Endothelial cell of umbilical vein (primary cell): ENCODE results near the gene CD320. TPM values are rescaled to one million over a fixed set of nuclear protein-coding genes. Genes with fewer than 3 reads are reported as not detected.

Source experiments
- BruUV-seq: library from RNA; stranded (reverse); fragments of 400-500 nt; replicated peaks from 2 replicates; lab custom pipeline; 2021; lab: Mats Ljungman, UMichigan
- CTCF ChIA-PET: fragments of 300-600, 350-600 bp; sonication (Branson Sonifier 250); formaldehyde crosslinking; loops from one replicate; lab custom pipeline; 2021; ENCODE audit warnings: antibody characterized with exemption, inconsistent platforms; lab: Charles Lee
- POLR2A ChIA-PET: fragments of 300-600, 350-600 bp; sonication (Branson Sonifier 250); formaldehyde crosslinking; loops from one replicate; lab custom pipeline; 2021; ENCODE audit warnings: antibody characterized with exemption, inconsistent platforms; lab: Charles Lee
- DNase-seq: peaks from one replicate; pipeline ENCODE4 v3.0.0-alpha.2; 2011; ENCODE audit warnings: low read depth, low spot score
- FAIRE-seq: peaks from 2 replicates; lab custom pipeline; 2011; peaks lifted over from hg19 to GRCh38; lab: Jason Lieb, UNC
- H2AFZ ChIP-seq: 2 replicates; pipeline ENCODE4 v1.6.0; 2012; ENCODE audit warnings: low read depth, low read length, control low read depth, inconsistent platforms
- H3K27ac ChIP-seq: 2 replicates; pipeline ENCODE4 v1.5.1; 2011; ENCODE audit warnings: low read depth, mild to moderate bottlenecking, control low read depth, low read length, moderate library complexity; ENCODE audit not compliant: insufficient read depth
- H3K27me3 ChIP-seq, 2 experiments: 2 replicates each; pipeline versions ENCODE4 v1.6.0 to v1.6.1; 2011; ENCODE audit warnings: low read length in 2 of 2, mixed read lengths in 1 of 2; ENCODE audit not compliant: control insufficient read depth in 2 of 2, insufficient read depth in 2 of 2
- H3K36me3 ChIP-seq, 2 experiments: 2 replicates in 1 of 2; 3 replicates in 1 of 2; pipeline ENCODE4 v1.5.1; 2011; ENCODE audit warnings: low read length in 2 of 2, mild to moderate bottlenecking in 1 of 2, moderate library complexity in 1 of 2; ENCODE audit not compliant: control insufficient read depth in 2 of 2, insufficient read depth in 2 of 2; ENCODE audit errors: extremely low read depth in 1 of 2
- H3K4me1 ChIP-seq: 3 replicates; pipeline ENCODE4 v1.5.1; 2011; ENCODE audit warnings: mild to moderate bottlenecking, low read length; ENCODE audit not compliant: control insufficient read depth, insufficient read depth; ENCODE audit errors: extremely low read depth
- H3K4me2 ChIP-seq: 2 replicates; pipeline ENCODE4 v1.6.1; 2011; ENCODE audit warnings: low read length, control low read depth, mixed read lengths; ENCODE audit not compliant: insufficient read depth
- H3K4me3 ChIP-seq, 3 experiments: fragments of 200-600 bp in 1 of 3; sonication (generic), shearing (Covaris generic) in 1 of 3; replicated peaks in 1 of 3; 2 replicates each; pipeline ENCODE4 v1.5.1; 2011 to 2016; ENCODE audit warnings: control low read depth in 3 of 3, low read length in 3 of 3, mild to moderate bottlenecking in 2 of 3, inconsistent platforms in 1 of 3, low read depth in 1 of 3, moderate library complexity in 1 of 3; ENCODE audit not compliant: insufficient read depth in 1 of 3
- H3K79me2 ChIP-seq: 2 replicates; pipeline ENCODE4 v1.6.0; 2012; ENCODE audit warnings: low read length, inconsistent platforms; ENCODE audit not compliant: control insufficient read depth, insufficient read depth
- H3K9ac ChIP-seq: replicated peaks from 2 replicates; pipeline ENCODE3; 2011; ENCODE audit warnings: low read length, control low read depth; ENCODE audit not compliant: insufficient read depth; ENCODE audit errors: extremely low read depth
- H3K9me1 ChIP-seq: replicated peaks from 3 replicates; pipeline ENCODE4 v1.6.0; 2011; ENCODE audit warnings: mild to moderate bottlenecking, low read length; ENCODE audit not compliant: control insufficient read depth, insufficient read depth; ENCODE audit errors: extremely low read depth
- H3K9me3 ChIP-seq: replicated peaks from 2 replicates; pipeline ENCODE4 v1.5.1; 2012; ENCODE audit warnings: low read length, inconsistent platforms; ENCODE audit not compliant: control insufficient read depth, insufficient read depth
- H4K20me1 ChIP-seq: replicated peaks from 2 replicates; pipeline ENCODE3; 2011; ENCODE audit warnings: mild to moderate bottlenecking, low read length; ENCODE audit not compliant: control insufficient read depth, insufficient read depth; ENCODE audit errors: extremely low read depth
- CTCF ChIP-seq, 2 donors: IDR thresholded peaks; 1 replicate in 1 of 2; 2 replicates in 1 of 2; pipeline ENCODE4 v1.5.1; 2011; ENCODE audit warnings: low read length in 2 of 2, mild to moderate bottlenecking in 2 of 2, moderate library complexity in 2 of 2, control low read depth in 1 of 2, inconsistent platforms in 1 of 2, low read depth in 1 of 2; ENCODE audit not compliant: insufficient read depth in 1 of 2; ENCODE audit errors: extremely low read depth in 1 of 2
- GATA2 ChIP-seq: IDR thresholded peaks from 2 replicates; pipeline ENCODE4 v1.7.0; 2011; ENCODE audit warnings: low read depth, mild to moderate bottlenecking, moderate library complexity, mixed read lengths, low read length; ENCODE audit not compliant: insufficient read length, insufficient read depth
- POLR2A ChIP-seq: IDR thresholded peaks from 2 replicates; pipeline ENCODE4 v1.6.1; 2012; ENCODE audit warnings: low read depth, mild to moderate bottlenecking, control low read depth, low read length
- dilution Hi-C: fragments of 300-500 bp; cut with MboI; formaldehyde crosslinking; loops from one replicate; pipeline ENCODE4 v1.15.0; 2019; ENCODE audit warnings: low sequenced_read_pairs; ENCODE audit not compliant: extremely low pct_ligation_motif_present
- intact Hi-C: fragments of 100-400 bp; cut with micrococcal nuclease; formaldehyde crosslinking; loops from one replicate; pipeline ENCODE4 v1.10.0; 2022
- polyA plus RNA-seq, 4 experiments: library from polyadenylated mRNA; depleted of rRNA in 3 of 4; stranded (reverse) in 3 of 4; unstranded in 1 of 4; fragments of >200 nt; gene quantifications; 2 replicates each; pipeline versions ENCODE4 v1.2.1 to v1.2.3, GENCODE V29; 2011 to 2012; ENCODE audit warnings: missing spikeins in 1 of 4
- total RNA-seq: library from RNA; stranded (reverse); gene quantifications from 2 replicates; pipeline ENCODE4 v1.2.3, GENCODE V29; 2021

Gene CD320
- total and polyA plus RNA-seq, 2 donors (not counting 3 experiments of a cell fraction or from before 2014, with no cell fraction given): 84.9 to 190 TPM

- no peak overlapping the region for H3K27ac ChIP-seq
- intact Hi-C loops: no loop called here
- H3K9ac ChIP-seq: no peak overlapping the region
- no peaks in the 10 kb centered on the region for H3K9me3 ChIP-seq
- ChIA-PET POLR2A (interaction anchor here (0.9 kb wide), 2 partner anchors 12 to 66 kb away, joined by 3 read pairs; partner anchors contain the start of gene RAB11B), CTCF (interaction anchor here (1.0 to 2.0 kb wide), 4 partner anchors 10 to 24 kb away, joined by 3 to 7 read pairs (median 4); no protein-coding TSS in a partner anchor)
- H3K4me2 ChIP-seq: no peak overlapping the region
- peaks cover 24% of the 10 kb centered on the region for H3K4me1 ChIP-seq
- H2AFZ ChIP-seq: no peak overlapping the region
- dilution Hi-C loops: no loop called here
- no peaks in the 10 kb centered on the region for H3K9me1 ChIP-seq
- peaks cover 5 to 6% of the 10 kb centered on the region in 2 experiments for H3K36me3 ChIP-seq
- no TSS peak for BruUV-seq
- FAIRE-seq: no peak
- H4K20me1 ChIP-seq: no peaks in the 10 kb centered on the region
- TF ChIP-seq CTCF (IDR thresholded peaks at IDR 0.05; ENCODE audit: extremely low read depth in 1 of 2, insufficient read depth in 1 of 2, low read depth in 1 of 2, low read length in 2 of 2): peak in 1 of 2 donors; percentile 6
- TF ChIP-seq GATA2: no peak
- peak; percentile 30 for TF ChIP-seq POLR2A
- no peak overlapping the region for H3K4me3 ChIP-seq
- DNase-seq: no peak
- H3K27me3 ChIP-seq: no peaks in the 10 kb centered on the region
- H3K79me2 ChIP-seq: peaks cover 32% of the 10 kb centered on the region
Measured at GRCh38 chr19:8324186-8325050, 16.3 kb upstream of the CD320 start.
